Thyroid gland (tissue), 4 donors: ENCODE data around the gene SPATA12. TPM values are rescaled to one million over a fixed set of nuclear protein-coding genes. Genes with fewer than 3 reads are reported as not detected.
A peak's percentile ranks its signal among the peaks of the same experiment; 100 is the strongest.

Source experiments
- DNase-seq, 2 donors: peaks; one replicate each; pipeline ENCODE4 v3.0.0-alpha.2; 2019
- H3K27ac ChIP-seq, 3 donors: fragments of 200-600 bp; sonication (generic); 1 replicate in 2 of 3; 2 replicates in 1 of 3; pipeline ENCODE4 v1.5.1; 2016 to 2019; ENCODE audit warnings: mild to moderate bottlenecking in 1 of 3, moderate library complexity in 1 of 3
- H3K27me3 ChIP-seq: fragments of 200-600 bp; sonication (generic); one replicate; pipeline ENCODE4 v1.5.1; 2019
- H3K36me3 ChIP-seq, 2 donors: fragments of 200-600 bp; sonication (generic); one replicate each; pipeline ENCODE4 v1.5.1; 2016 to 2019
- H3K4me1 ChIP-seq, 2 donors: fragments of 200-600 bp; sonication (generic); one replicate each; pipeline ENCODE4 v1.5.1; 2017 to 2019
- H3K4me3 ChIP-seq, 3 donors: fragments of 200-600 bp; sonication (generic); replicated peaks in 1 of 3; 1 replicate in 2 of 3; 2 replicates in 1 of 3; pipeline ENCODE4 v1.5.1; 2016; ENCODE audit warnings: mild to moderate bottlenecking in 1 of 3
- H3K9me3 ChIP-seq: fragments of 200-600 bp; sonication (generic); one replicate; pipeline ENCODE4 v1.5.1; 2017
- CTCF ChIP-seq, 6 experiments: fragments of 200-600 bp in 3 of 6; fragments of 450-650 bp in 3 of 6; sonication (generic) in 3 of 6; IDR thresholded peaks; one replicate each; pipeline ENCODE4 v1.5.1; 2016 to 2019; ENCODE audit warnings: antibody characterized with exemption in 6 of 6, mild to moderate bottlenecking in 2 of 6, inconsistent platforms in 1 of 6, moderate library complexity in 1 of 6
- POLR2A ChIP-seq, 2 donors: fragments of 450-650 bp; IDR thresholded peaks; one replicate each; pipeline ENCODE4 v1.6.1; 2017; ENCODE audit warnings: antibody characterized with exemption in 2 of 2, mild to moderate bottlenecking in 2 of 2, moderate library complexity in 1 of 2
- WGBS, 2 donors: methylation state at CpG; one replicate each; pipeline ENCODE4 v1.1.5; 2017; 5-methylcytosine and 5-hydroxymethylcytosine counted together
- intact Hi-C: fragments of 100-400 bp; cut with DNase I; formaldehyde crosslinking; loops from one replicate; pipeline ENCODE4 v1.15.1; 2023
- total RNA-seq, 4 donors: library from RNA; depleted of rRNA; stranded (reverse); fragments of >200 nt; gene quantifications; one replicate each; pipeline ENCODE4 v1.2.3, GENCODE V29; 2016

The SPATA12 gene
- total RNA-seq, 4 donors from 2014 or later, result not detected

GRCh38 chr3:57061556-57061955, 1.1 kb downstream of the SPATA12 start:
- Histone ChIP-seq H3K4me3 (no peak overlapping the region), H3K27me3 (no peaks in the 10 kb centered on the region), H3K36me3 (no peaks in the 10 kb centered on the region), H3K27ac (peak overlapping the region in 2 of 3 donors; percentile 73 to 78), H3K4me1 (peaks cover 13 to 30% of the 10 kb centered on the region in 2 donors), H3K9me3 (no peaks in the 10 kb centered on the region)
- TF ChIP-seq POLR2A (IDR thresholded peaks at IDR 0.05), result no peak
- no peak for TF ChIP-seq CTCF (IDR thresholded peaks at IDR 0.05)
- WGBS, 2 donors, result 92 to 96% methylated on average over 3 of the region's 3 CpGs
- intact Hi-C loops, result no loop called here
- no peak for DNase-seq

- intact Hi-C loops, result no loop called here
- Histone ChIP-seq H3K9me3 (no peaks in the 10 kb centered on the region), H3K27ac (peak overlapping the region in 2 of 3 donors; percentile 73 to 78), H3K4me3 (no peak overlapping the region), H3K4me1 (peaks cover 13 to 30% of the 10 kb centered on the region in 2 donors), H3K27me3 (no peaks in the 10 kb centered on the region), H3K36me3 (no peaks in the 10 kb centered on the region)
- 6 to 22% methylated on average over 6 to 9 of the region's 9 CpGs for WGBS, 2 donors
- peak; percentile 86 to 88 for DNase-seq
- TF ChIP-seq CTCF (IDR thresholded peaks at IDR 0.05) (no peak), POLR2A (IDR thresholded peaks at IDR 0.05) (no peak)
Observed at GRCh38 chr3:57062101-57062631, 1.7 kb downstream of the SPATA12 start.

- no peak overlapping the region for H3K4me3 ChIP-seq
- TF ChIP-seq CTCF (IDR thresholded peaks at IDR 0.05) (no peak), POLR2A (IDR thresholded peaks at IDR 0.05) (no peak)
- H3K27ac ChIP-seq, result peak overlapping the region in 1 of 3 donors; percentile 24
- H3K9me3 ChIP-seq, result no peaks in the 10 kb centered on the region
- H3K27me3 ChIP-seq, result no peaks in the 10 kb centered on the region
- intact Hi-C loops, result no loop called here
- H3K4me1 ChIP-seq, result peaks cover 14 to 36% of the 10 kb centered on the region in 2 donors
- no peak for DNase-seq
- no peaks in the 10 kb centered on the region for H3K36me3 ChIP-seq
- WGBS, 2 donors, result 92 to 95% methylated on average over 5 of the region's 5 CpGs
Observed at GRCh38 chr3:57063032-57063431, 2.6 kb downstream of the SPATA12 start.

- H3K36me3 ChIP-seq, result no peaks in the 10 kb centered on the region
- H3K27me3 ChIP-seq, result no peaks in the 10 kb centered on the region
- no peaks in the 10 kb centered on the region for H3K9me3 ChIP-seq
- H3K4me3 ChIP-seq, result no peak overlapping the region
- TF ChIP-seq CTCF (IDR thresholded peaks at IDR 0.05) (no peak), POLR2A (IDR thresholded peaks at IDR 0.05) (no peak)
- 80 to 88% methylated on average over 6 of the region's 6 CpGs for WGBS, 2 donors
- no peak for DNase-seq
- H3K4me1 ChIP-seq, result peaks cover 24 to 46% of the 10 kb centered on the region in 2 donors
- intact Hi-C loops, result no loop called here
- no peak overlapping the region for H3K27ac ChIP-seq
Observed at GRCh38 chr3:57064001-57064400, 3.5 kb downstream of the SPATA12 start.

- H3K27ac ChIP-seq, result no peak overlapping the region
- H3K4me3 ChIP-seq, result no peak overlapping the region
- intact Hi-C loops, result no loop called here
- no peaks in the 10 kb centered on the region for H3K27me3 ChIP-seq
- no peaks in the 10 kb centered on the region for H3K9me3 ChIP-seq
- 94% methylated on average over 2 of the region's 2 CpGs for WGBS, 2 donors
- DNase-seq, result no peak
- H3K36me3 ChIP-seq, result no peaks in the 10 kb centered on the region
- TF ChIP-seq POLR2A (IDR thresholded peaks at IDR 0.05) (no peak), CTCF (IDR thresholded peaks at IDR 0.05) (no peak)
- H3K4me1 ChIP-seq, result peaks cover 28 to 51% of the 10 kb centered on the region in 2 donors
Observed at GRCh38 chr3:57064572-57064971, 4.1 kb downstream of the SPATA12 start.
